ENCODE measurements around the gene GPR151. TPM values are rescaled to one million over a fixed set of nuclear protein-coding genes. Genes with fewer than 3 reads are reported as not detected.
A peak's percentile ranks its signal among the peaks of the same experiment; 100 is the strongest.

The GPR151 gene
- total and polyA plus RNA-seq, 2 of the 4 experiments (the other 2 are of a cell fraction) = not detected

DNA sequence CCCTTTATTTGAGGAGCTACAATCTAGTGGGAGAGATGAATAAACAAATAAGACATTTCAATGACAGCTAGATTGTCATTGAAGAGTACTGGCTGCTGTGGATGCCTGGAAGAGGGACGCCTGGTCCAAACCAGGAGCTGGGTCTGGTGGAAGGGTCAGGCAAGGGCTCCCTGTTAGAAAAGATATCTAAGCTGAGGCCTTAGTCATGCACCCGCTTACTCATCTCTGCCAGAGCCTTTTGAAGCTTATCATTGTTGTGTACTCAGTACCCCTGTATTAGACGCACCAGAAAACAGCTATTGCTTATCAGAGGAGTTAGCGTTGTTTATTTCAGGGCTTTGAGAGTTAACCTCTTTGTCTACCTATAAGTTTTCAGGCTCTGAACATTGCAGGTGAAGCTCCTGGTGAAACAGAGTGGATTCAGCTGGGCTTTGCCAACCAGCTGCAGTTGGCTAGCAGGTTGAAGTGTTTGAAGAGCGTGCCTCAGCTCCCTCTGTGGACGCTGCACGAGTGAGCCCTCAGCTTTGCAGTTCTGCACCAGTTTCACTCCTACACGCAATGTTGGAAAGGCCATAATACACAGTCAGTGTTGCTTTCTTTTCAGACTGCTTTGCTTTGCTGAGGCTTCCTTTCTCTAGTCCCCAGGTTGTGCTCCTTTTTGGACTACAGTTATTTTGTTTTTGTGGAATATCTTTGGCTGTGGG, 5.6 kb upstream of the GPR151 start:
- Histone ChIP-seq H3K9ac (ENCODE audit: low read depth, low read length) (no peak overlapping the region), H2AK9ac (replicated peaks; ENCODE audit: low read depth, low read length, poor library complexity) (no peak overlapping the region), H2AK5ac (ENCODE audit: low read depth, low read length) (no peak overlapping the region), H3K14ac (replicated peaks; ENCODE audit: low read depth, low read length) (no peak overlapping the region), H2BK20ac (ENCODE audit: low read depth, low read length) (no peak overlapping the region), H2BK5ac (ENCODE audit: low read depth, low read length, poor library complexity, severe bottlenecking) (no peak overlapping the region), H3K56ac (ENCODE audit: extremely low read depth, insufficient read depth, low read length) (no peak overlapping the region), H3K9me1 (ENCODE audit: insufficient read depth, low read length) (no peaks in the 10 kb centered on the region), H2BK120ac (ENCODE audit: low read depth, low read length) (no peak overlapping the region), H4K91ac (ENCODE audit: insufficient read depth, low read depth, low read length) (no peak overlapping the region), H3K27ac (ENCODE audit: insufficient read depth, low read length) (no peak overlapping the region), H4K8ac (ENCODE audit: low read depth in 2 of 2, low read length in 2 of 2) (no peak overlapping the region), H3K4me1 (ENCODE audit: control insufficient read depth, insufficient read depth, low read length) (no peaks in the 10 kb centered on the region), H3K18ac (ENCODE audit: low read depth, low read length) (no peak overlapping the region), H3K4ac (ENCODE audit: low read depth, low read length) (no peak overlapping the region), H3K9me3 (ENCODE audit: control insufficient read depth, insufficient read depth, low read length) (no peaks in the 10 kb centered on the region), H2AFZ (replicated peaks; ENCODE audit: low read length, poor library complexity) (no peak overlapping the region), H3K4me3 (ENCODE audit: insufficient read depth, low read depth, low read length) (no peak overlapping the region), H4K20me1 (ENCODE audit: insufficient read depth, low read length) (no peaks in the 10 kb centered on the region), H3K36me3 (ENCODE audit: control insufficient read depth, insufficient read depth, low read length) (no peaks in the 10 kb centered on the region), H3K4me2 (ENCODE audit: low read depth, low read length) (no peak overlapping the region), H3K27me3 (ENCODE audit: control insufficient read depth, insufficient read depth, low read length) (peaks cover 4% of the 10 kb centered on the region; the same call in 1 of the 2 replicates), H3K79me1 (ENCODE audit: low read depth in 1 of 2, low read length in 2 of 2) (no peaks in the 10 kb centered on the region), H2BK15ac (ENCODE audit: low read depth, low read length) (no peak overlapping the region), H3K23ac (ENCODE audit: low read depth, low read length) (no peak overlapping the region), H4K5ac (ENCODE audit: low read depth, low read length) (no peak overlapping the region)
- ATAC-seq (ENCODE audit: low read depth) (peak; percentile 11; the same call in 1 of the 2 replicates), DNase-seq (no peak)
- TF ChIP-seq MAFK (IDR thresholded peaks at IDR 0.05; ENCODE audit: low read depth, low read length) (no peak), RFX5 (IDR thresholded peaks at IDR 0.05; ENCODE audit: low read depth, low read length) (no peak), FOS (IDR thresholded peaks at IDR 0.05; ENCODE audit: low read depth, low read length) (no peak), RAD21 (IDR thresholded peaks at IDR 0.05; ENCODE audit: low read length) (no peak), POLR2A (IDR thresholded peaks at IDR 0.05; ENCODE audit: low read depth, low read length) (no peak), NFE2L2 (IDR thresholded peaks at IDR 0.05; ENCODE audit: low read depth, low read length) (no peak), CHD1 (IDR thresholded peaks at IDR 0.05; ENCODE audit: low read depth, low read length) (no peak)
- TF ChIP-seq, protein P1, sequence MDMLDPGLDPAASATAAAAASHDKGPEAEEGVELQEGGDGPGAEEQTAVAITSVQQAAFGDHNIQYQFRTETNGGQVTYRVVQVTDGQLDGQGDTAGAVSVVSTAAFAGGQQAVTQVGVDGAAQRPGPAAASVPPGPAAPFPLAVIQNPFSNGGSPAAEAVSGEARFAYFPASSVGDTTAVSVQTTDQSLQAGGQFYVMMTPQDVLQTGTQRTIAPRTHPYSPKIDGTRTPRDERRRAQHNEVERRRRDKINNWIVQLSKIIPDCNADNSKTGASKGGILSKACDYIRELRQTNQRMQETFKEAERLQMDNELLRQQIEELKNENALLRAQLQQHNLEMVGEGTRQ (IDR thresholded peaks at IDR 0.05; ENCODE audit: low read depth, low read length) = no peak
- TF ChIP-seq, protein P2, sequence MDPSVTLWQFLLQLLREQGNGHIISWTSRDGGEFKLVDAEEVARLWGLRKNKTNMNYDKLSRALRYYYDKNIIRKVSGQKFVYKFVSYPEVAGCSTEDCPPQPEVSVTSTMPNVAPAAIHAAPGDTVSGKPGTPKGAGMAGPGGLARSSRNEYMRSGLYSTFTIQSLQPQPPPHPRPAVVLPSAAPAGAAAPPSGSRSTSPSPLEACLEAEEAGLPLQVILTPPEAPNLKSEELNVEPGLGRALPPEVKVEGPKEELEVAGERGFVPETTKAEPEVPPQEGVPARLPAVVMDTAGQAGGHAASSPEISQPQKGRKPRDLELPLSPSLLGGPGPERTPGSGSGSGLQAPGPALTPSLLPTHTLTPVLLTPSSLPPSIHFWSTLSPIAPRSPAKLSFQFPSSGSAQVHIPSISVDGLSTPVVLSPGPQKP (IDR thresholded peaks at IDR 0.05; ENCODE audit: borderline replicate concordance, low read depth, low read length) = no peak
- POLR2A ChIA-PET (ENCODE audit: unreplicated experiment) = no interaction called here
- intact Hi-C loops (cut with micrococcal nuclease) (no loop called here), in situ Hi-C loops (cut with MboI; ENCODE audit: low sequenced_read_pairs) (no loop called here), dilution Hi-C loops (cut with HindIII; ENCODE audit: low sequenced_read_pairs, unreplicated experiment) (no loop called here)
- BruUV-seq (replicated peaks) = no TSS peak
- WGBS, 2 experiments (ENCODE audit: extremely low coverage in 2 of 2, insufficient read length in 1 of 2) = 67% methylated on average over 4 of the region's 8 CpGs; no CpG with 5 or more reads in 1 of the 2 experiments
- CTCF ChIA-PET = interaction anchor here (1.2 to 1.7 kb wide), 2 partner anchors 10 to 667 kb away, joined by 3 to 4 read pairs; no protein-coding TSS in a partner anchor
